ENCODE results near the gene PIH1D1.

PIH1D1 gene

DNA sequence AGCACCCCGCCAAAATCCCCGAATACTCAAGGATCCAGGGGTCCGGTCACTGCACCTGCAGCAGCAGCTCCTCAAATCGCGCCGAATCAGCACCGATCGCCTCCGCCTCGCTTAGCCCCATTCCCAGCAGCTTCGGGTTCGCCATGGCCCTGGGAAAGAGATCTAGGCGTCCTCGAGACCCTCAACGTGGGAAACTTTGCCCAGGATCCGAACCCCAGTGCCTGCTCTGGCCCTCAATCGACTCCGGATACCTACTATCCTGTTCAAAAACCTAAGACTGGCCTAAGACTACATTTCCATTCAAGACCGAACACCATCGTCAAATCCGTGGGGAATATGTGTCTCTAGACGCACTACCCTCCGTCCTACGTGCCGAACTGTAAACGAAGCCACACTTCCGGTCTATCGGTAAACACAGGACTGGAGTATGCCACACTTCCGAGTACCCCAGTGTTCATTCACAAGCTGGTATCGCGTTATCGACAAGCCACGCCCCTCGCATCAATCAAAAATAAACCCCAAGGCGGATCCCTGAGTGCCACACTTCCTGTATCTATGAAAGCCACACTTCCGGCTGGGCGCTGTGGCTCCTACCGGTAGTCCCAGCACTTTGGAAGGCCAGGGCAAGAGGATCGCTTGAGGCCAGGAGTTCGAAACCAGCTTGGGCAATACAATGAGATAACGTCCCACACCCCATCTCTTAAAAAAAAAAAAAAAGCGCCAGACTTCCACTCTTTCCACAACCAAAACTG is at the start of gene PIH1D1:
Gene PIH1D1 (minus strand): TSS at position 385 of the 752 bp plus-strand sequence. CDS start 240 bp downstream, at position 145.
- Histone ChIP-seq H3K27me3 (ENCODE audit: control insufficient read depth, insufficient read depth, low read length) (no peaks in the 10 kb centered on the region), H3K9ac (ENCODE audit: low read depth, low read length) (peak within 1 kb of the TSS; percentile 77), H3K4me1 (ENCODE audit: control insufficient read depth, insufficient read depth, low read length) (peaks cover 8% of the 10 kb centered on the region), H3K4me3 (ENCODE audit: low read depth, low read length) (peak within 1 kb of the TSS; percentile 96), H3K36me3 (ENCODE audit: control insufficient read depth, insufficient read depth, low read length) (peaks cover 17% of the 10 kb centered on the region), H3K9me3 (ENCODE audit: control insufficient read depth, insufficient read depth, low read length) (no peaks in the 10 kb centered on the region)

DNA sequence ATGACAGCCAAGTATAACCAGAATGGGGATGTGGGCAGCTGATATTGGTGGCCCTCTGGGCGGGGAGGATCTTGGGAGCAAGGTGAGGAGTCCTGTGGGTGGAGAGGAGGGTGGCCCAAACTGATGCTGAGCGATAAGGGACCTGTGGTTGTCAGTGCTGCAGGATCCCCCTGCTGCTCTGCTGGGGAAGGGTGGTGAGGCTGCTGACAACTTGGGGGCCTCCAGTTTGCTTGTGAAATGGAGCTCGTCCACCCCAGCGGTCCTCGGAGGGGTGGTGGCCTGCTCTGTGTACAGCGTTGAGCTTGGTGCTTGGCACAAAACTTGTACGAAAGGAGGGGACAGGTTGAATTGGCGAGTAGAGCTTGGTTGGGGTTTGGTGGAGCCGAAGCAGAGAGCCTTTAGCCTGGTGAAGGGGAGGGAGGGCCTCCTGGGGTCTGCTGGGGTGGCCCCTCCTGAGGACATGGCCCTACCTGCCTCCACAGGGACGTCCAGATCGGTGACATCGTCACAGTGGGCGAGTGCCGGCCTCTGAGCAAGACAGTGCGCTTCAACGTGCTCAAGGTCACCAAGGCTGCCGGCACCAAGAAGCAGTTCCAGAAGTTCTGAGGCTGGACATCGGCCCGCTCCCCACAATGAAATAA is 47.5 kb upstream of the PIH1D1 start:
- Histone ChIP-seq H3K36me3 (ENCODE audit: control insufficient read depth, insufficient read depth, low read length) (peaks cover 33% of the 10 kb centered on the region), H3K9ac (ENCODE audit: low read depth, low read length) (peak overlapping the region; percentile 24), H3K4me3 (ENCODE audit: low read depth, low read length) (peak overlapping the region; percentile 13), H3K9me3 (ENCODE audit: control insufficient read depth, insufficient read depth, low read length) (no peaks in the 10 kb centered on the region), H3K27me3 (ENCODE audit: control insufficient read depth, insufficient read depth, low read length) (no peaks in the 10 kb centered on the region), H3K4me1 (ENCODE audit: control insufficient read depth, insufficient read depth, low read length) (peaks cover 15% of the 10 kb centered on the region)

DNA sequence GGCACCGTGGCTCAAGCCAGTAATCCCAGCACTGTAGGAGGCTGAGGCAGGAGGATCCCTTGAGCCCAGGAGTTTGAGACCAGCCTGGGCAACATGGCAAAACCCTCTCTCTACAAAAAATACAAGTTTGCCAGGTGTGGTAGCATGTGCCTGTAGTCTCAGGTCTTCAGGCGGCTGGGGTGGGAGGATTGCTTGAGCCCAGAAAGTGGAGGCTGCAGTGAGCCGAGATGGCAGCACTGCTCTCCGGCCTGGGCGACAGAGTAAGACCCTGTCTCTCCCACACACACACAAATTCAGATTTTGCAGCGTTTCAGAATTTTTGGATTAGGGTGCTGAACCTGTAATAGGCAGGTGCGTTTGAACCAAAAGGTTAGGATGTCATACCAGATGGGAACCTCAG is 46.9 kb upstream of the PIH1D1 start:
- Histone ChIP-seq H3K4me1 (ENCODE audit: control insufficient read depth, insufficient read depth, low read length) (peaks cover 15% of the 10 kb centered on the region), H3K9ac (ENCODE audit: low read depth, low read length) (peak overlapping the region; percentile 24), H3K36me3 (ENCODE audit: control insufficient read depth, insufficient read depth, low read length) (peaks cover 33% of the 10 kb centered on the region), H3K9me3 (ENCODE audit: control insufficient read depth, insufficient read depth, low read length) (no peaks in the 10 kb centered on the region), H3K27me3 (ENCODE audit: control insufficient read depth, insufficient read depth, low read length) (no peaks in the 10 kb centered on the region), H3K4me3 (ENCODE audit: low read depth, low read length) (peak overlapping the region; percentile 13)

DNA sequence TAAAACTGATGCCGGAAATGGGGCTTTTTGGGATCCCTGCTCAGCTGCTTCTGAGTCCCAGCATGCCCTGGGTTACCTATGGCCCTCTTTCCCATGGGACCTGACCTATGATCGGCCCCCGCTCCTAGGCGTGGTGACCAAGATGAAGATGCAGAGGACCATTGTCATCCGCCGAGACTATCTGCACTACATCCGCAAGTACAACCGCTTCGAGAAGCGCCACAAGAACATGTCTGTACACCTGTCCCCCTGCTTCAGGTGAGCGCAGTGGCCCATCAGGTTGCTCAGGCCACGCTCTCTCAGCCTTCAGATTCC is 46.1 kb upstream of the PIH1D1 start:
- Histone ChIP-seq H3K9ac (ENCODE audit: low read depth, low read length) (no peak overlapping the region), H3K4me3 (ENCODE audit: low read depth, low read length) (peak overlapping the region; percentile 83), H3K4me1 (ENCODE audit: control insufficient read depth, insufficient read depth, low read length) (peaks cover 15% of the 10 kb centered on the region), H3K9me3 (ENCODE audit: control insufficient read depth, insufficient read depth, low read length) (no peaks in the 10 kb centered on the region), H3K27me3 (ENCODE audit: control insufficient read depth, insufficient read depth, low read length) (no peaks in the 10 kb centered on the region), H3K36me3 (ENCODE audit: control insufficient read depth, insufficient read depth, low read length) (peaks cover 33% of the 10 kb centered on the region)

DNA sequence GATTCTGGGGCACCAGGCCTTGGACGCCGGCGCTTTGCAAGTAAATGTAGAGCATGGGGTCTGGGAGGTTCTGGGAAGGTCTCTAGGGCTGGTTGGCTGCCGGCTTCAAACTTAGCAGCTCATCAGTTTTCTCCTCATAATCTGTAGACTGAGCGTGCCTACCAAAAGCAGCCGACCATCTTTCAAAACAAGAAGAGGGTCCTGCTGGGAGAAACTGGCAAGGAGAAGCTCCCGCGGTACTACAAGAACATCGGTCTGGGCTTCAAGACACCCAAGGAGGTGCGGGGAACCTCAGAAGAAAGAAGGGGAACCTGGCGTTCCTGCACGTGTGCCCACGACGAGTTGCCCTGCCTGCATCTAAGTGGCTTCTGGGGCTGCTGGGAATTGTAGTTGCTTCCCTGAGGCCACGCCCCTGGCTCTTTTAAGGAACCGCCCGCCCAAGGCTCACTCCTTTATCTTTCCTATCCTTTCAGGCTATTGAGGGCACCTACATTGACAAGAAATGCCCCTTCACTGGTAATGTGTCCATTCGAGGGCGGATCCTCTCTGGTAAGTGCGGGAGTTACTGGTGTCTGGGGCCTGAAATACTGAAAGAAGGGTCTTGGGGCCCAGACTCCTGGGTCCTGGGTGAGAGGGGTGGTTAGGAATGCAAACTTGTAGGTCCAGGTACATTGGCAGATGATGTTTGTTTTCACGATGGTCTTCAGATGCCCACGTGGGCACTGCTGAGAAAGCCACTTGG is 45.6 kb upstream of the PIH1D1 start:
- Histone ChIP-seq H3K9ac (ENCODE audit: low read depth, low read length) (peak overlapping the region; percentile 99), H3K4me3 (ENCODE audit: low read depth, low read length) (peak overlapping the region; percentile 83), H3K27me3 (ENCODE audit: control insufficient read depth, insufficient read depth, low read length) (no peaks in the 10 kb centered on the region), H3K4me1 (ENCODE audit: control insufficient read depth, insufficient read depth, low read length) (peaks cover 15% of the 10 kb centered on the region), H3K9me3 (ENCODE audit: control insufficient read depth, insufficient read depth, low read length) (no peaks in the 10 kb centered on the region), H3K36me3 (ENCODE audit: control insufficient read depth, insufficient read depth, low read length) (peaks cover 33% of the 10 kb centered on the region)

DNA sequence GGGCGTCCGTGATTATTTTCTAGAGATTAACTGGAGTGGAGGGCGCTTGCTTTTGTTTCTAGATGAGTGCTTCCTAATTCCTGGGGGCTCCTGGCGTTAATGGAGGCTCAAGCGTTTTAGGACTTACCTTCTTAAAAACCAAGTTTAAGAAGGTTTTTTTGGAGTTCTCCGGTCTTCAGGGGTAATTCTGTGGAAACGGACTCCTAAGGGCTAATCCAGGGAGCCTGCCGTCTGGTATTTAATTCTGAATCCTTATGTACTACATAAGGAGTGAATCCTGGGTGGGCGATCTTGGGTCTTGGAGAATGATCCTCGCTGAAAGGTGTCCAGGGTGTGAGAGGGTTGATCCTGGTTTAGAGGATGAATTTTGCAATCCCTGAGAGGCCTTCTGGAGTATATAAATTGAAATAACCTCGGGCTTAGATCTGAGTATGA is 45.0 kb upstream of the PIH1D1 start:
- H3K4me3 ChIP-seq (ENCODE audit: low read depth, low read length): peak overlapping the region; percentile 83
- H3K36me3 ChIP-seq (ENCODE audit: control insufficient read depth, insufficient read depth, low read length): peaks cover 39% of the 10 kb centered on the region
- H3K9me3 ChIP-seq (ENCODE audit: control insufficient read depth, insufficient read depth, low read length): no peaks in the 10 kb centered on the region
- no peaks in the 10 kb centered on the region for H3K27me3 ChIP-seq (ENCODE audit: control insufficient read depth, insufficient read depth, low read length)
- H3K4me1 ChIP-seq (ENCODE audit: control insufficient read depth, insufficient read depth, low read length): peaks cover 15% of the 10 kb centered on the region
- peak overlapping the region; percentile 99 for H3K9ac ChIP-seq (ENCODE audit: low read depth, low read length)

DNA sequence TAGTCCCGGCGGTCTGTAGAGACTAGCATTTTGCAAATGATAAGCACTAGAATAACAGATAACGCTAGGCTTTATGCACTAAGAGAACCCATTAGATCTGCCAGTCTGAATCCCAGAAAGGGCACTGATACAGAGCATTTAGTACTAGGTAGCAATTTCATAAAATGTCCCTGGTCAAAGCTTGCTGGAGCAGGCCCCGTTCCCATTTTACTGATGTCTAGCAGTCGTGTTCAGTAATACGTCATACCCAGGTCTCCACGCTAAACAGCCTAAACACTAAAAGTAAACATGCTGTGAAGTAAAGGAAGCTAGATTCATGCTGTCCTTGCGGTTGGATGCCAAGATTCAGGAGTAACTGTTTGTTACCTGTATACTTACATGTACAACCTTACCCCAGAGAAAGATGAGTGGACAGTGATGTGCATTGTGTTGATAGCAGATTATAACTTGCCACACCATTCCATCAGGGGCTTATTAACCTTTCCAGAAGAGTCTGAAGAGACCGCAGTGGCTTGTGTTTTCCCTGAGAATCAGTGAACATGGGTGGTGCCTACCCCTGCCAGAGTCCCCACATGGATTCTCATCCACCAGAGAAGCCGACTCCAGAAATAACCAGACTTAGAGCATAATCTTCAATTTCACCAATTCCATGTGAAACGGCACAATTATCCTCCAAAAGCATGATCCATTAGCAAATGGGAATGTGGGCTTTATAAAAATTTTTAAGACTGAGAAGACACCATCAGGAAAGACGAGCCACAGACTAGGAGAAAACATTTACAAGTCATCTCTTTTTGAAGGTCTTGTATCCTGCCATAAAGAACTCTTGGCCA is 41.2 kb upstream of the PIH1D1 start:
- Histone ChIP-seq H3K36me3 (ENCODE audit: control insufficient read depth, insufficient read depth, low read length) (peaks cover 51% of the 10 kb centered on the region), H3K9ac (ENCODE audit: low read depth, low read length) (no peak overlapping the region), H3K4me1 (ENCODE audit: control insufficient read depth, insufficient read depth, low read length) (peaks cover 9% of the 10 kb centered on the region), H3K27me3 (ENCODE audit: control insufficient read depth, insufficient read depth, low read length) (no peaks in the 10 kb centered on the region), H3K4me3 (ENCODE audit: low read depth, low read length) (no peak overlapping the region), H3K9me3 (ENCODE audit: control insufficient read depth, insufficient read depth, low read length) (no peaks in the 10 kb centered on the region)

DNA sequence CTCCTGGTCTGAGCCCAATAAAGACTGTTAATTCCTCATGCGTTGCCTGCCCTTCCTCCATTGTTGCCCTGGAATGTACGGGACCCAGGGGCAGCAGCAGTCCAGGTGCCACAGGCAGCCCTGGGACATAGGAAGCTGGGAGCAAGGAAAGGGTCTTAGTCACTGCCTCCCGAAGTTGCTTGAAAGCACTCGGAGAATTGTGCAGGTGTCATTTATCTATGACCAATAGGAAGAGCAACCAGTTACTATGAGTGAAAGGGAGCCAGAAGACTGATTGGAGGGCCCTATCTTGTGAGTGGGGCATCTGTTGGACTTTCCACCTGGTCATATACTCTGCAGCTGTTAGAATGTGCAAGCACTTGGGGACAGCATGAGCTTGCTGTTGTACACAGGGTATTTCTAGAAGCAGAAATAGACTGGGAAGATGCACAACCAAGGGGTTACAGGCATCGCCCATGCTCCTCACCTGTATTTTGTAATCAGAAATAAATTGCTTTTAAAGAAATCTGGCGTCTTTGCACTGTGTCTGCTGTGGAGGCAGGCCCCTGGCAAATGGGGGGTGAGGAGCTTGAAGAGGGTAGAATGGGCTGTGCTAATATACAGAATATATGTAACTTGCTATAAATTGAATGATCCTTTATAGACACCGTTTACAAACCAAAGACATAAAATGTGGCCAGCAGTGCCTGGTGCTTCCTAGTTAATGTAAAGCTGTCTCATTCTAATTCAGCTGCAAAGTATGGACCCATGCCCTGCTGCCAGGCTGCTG is 40.4 kb upstream of the PIH1D1 start:
- Histone ChIP-seq H3K27me3 (ENCODE audit: control insufficient read depth, insufficient read depth, low read length) (no peaks in the 10 kb centered on the region), H3K4me1 (ENCODE audit: control insufficient read depth, insufficient read depth, low read length) (peaks cover 5% of the 10 kb centered on the region), H3K36me3 (ENCODE audit: control insufficient read depth, insufficient read depth, low read length) (peaks cover 46% of the 10 kb centered on the region), H3K4me3 (ENCODE audit: low read depth, low read length) (no peak overlapping the region), H3K9ac (ENCODE audit: low read depth, low read length) (no peak overlapping the region), H3K9me3 (ENCODE audit: control insufficient read depth, insufficient read depth, low read length) (no peaks in the 10 kb centered on the region)

DNA sequence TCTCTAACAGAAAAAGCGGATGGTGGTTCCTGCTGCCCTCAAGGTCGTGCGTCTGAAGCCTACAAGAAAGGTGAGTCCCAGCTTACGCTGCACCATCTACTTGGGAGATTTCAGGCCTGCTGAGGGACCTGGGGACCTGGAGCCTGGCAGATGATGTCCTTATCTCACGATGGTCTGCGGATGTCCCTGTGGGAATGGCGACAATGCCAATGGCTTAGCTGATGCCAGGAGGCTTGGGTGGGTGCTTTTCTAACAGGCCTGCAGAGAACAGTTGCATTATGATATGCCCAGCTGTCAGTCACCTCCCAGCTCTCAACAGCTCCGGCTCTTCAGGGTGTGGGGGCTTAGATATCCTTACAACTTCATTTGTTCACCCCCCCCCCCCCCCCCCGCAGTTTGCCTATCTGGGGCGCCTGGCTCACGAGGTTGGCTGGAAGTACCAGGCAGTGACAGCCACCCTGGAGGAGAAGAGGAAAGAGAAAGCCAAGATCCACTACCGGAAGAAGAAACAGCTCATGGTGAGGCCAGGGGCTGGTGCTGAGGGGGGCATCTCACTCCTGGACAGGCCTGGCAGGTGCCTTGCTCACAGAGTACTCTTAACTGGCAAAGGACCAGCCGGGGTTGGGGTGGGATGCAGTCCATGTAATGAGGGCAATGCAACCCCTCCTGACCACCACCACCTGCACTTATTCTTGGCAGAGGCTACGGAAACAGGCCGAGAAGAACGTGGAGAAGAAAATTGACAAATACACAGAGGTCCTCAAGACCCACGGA is 39.6 kb upstream of the PIH1D1 start:
- Histone ChIP-seq H3K4me3 (ENCODE audit: low read depth, low read length) (no peak overlapping the region), H3K27me3 (ENCODE audit: control insufficient read depth, insufficient read depth, low read length) (no peaks in the 10 kb centered on the region), H3K9ac (ENCODE audit: low read depth, low read length) (no peak overlapping the region), H3K4me1 (ENCODE audit: control insufficient read depth, insufficient read depth, low read length) (peaks cover 5% of the 10 kb centered on the region), H3K36me3 (ENCODE audit: control insufficient read depth, insufficient read depth, low read length) (peaks cover 45% of the 10 kb centered on the region), H3K9me3 (ENCODE audit: control insufficient read depth, insufficient read depth, low read length) (no peaks in the 10 kb centered on the region)

DNA sequence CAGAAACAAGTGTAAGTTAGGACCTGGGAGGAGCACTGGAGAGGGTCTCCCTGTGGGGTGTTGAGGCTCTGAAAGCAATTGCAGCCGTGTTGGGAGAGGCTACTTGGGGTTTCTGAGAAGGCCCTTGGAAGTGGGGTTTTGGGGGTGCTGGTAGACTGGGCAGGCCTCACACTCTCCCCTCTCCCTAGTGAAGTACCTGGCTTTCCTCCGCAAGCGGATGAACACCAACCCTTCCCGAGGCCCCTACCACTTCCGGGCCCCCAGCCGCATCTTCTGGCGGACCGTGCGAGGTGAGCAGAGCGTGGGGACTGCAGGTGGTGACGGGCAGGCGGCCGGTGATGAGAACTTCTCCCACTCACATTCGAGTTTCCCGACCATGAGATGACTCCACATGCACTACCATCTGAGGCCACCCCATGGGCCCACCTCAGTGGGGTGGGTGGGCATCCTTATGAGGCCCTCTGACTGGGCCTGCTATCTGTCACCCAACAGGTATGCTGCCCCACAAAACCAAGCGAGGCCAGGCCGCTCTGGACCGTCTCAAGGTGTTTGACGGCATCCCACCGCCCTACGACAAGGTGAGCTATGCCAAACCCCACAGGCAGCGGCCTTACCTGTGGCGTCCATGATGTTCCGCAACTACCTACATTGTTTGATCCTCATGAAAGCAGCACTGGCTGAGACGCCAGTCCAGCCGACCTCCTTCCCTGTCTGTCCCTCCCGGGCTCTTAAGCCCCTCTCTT is 38.8 kb upstream of the PIH1D1 start:
- peak overlapping the region; percentile 49 for H3K9ac ChIP-seq (ENCODE audit: low read depth, low read length)
- H3K4me1 ChIP-seq (ENCODE audit: control insufficient read depth, insufficient read depth, low read length): peaks cover 5% of the 10 kb centered on the region
- H3K4me3 ChIP-seq (ENCODE audit: low read depth, low read length): peak overlapping the region; percentile 16
- H3K27me3 ChIP-seq (ENCODE audit: control insufficient read depth, insufficient read depth, low read length): no peaks in the 10 kb centered on the region
- H3K9me3 ChIP-seq (ENCODE audit: control insufficient read depth, insufficient read depth, low read length): no peaks in the 10 kb centered on the region
- peaks cover 45% of the 10 kb centered on the region for H3K36me3 ChIP-seq (ENCODE audit: control insufficient read depth, insufficient read depth, low read length)
